Measurements from ENCODE around the gene AOC2. TPM values are rescaled to one million over a fixed set of nuclear protein-coding genes. Genes with fewer than 3 reads are reported as not detected.
A peak's percentile ranks its signal among the peaks of the same experiment; 100 is the strongest.

AOC2 gene
- total and polyA plus RNA-seq, 2 of the 13 experiments (the other 11 are each of a cell fraction or from before 2014, with no cell fraction given): 1.2 to 3.3 TPM

DNA sequence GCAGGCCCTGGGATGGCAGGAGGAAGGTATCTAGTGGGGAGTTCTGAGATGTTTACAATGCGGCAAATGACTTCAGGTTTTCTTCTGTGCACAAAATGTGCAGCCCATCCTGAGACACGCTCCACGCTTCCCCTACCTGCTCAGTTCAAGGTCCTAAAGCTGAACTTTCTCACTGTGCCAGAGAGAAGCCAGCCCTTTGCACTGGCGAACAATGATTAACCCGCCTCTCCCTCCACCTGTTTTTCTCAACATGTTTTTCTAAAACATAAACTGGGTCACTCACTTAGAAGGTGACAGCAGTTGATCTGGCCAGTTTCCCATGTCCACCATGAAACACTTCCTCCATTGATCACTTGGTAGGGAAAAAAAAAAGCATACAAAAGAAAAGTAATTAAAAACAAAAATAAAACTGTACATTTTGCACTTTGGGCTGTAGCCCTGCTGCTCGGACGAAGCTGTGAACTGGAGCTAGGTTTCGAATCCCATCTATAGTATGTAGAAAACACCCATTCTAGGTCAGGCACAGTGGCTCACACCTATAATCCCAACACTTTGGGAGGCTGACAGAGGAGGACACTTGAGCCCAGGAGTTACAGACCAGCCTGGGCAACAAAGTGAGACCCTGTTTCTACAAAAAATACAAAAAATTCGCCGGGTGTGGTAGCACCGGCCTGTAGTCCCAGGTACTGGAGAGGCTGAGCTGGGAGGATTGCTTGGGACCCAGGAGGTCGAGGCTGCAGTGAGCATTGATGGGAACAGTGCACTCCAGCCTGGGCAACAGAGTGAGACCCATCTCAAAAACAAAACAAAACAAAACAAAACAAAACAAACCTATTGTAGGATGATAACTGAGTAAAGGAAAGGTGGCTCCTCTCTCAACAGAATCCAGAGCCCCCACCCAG, 50.2 kb downstream of the AOC2 start (continued):
- TF ChIP-seq DPF2 (CRISPR knock-in tag; IDR thresholded peaks at IDR 0.05; ENCODE audit: borderline replicate concordance, low read depth) (peak; percentile 91; the same call in 1 of the 2 replicates), REXO4 (CRISPR knock-in tag; IDR thresholded peaks at IDR 0.05; ENCODE audit: borderline replicate concordance) (no peak), ZNF337 (CRISPR knock-in tag; IDR thresholded peaks at IDR 0.05; ENCODE audit: borderline replicate concordance, low read depth) (no peak), ETV6 (CRISPR knock-in tag; conservative IDR thresholded peaks at IDR 0.05) (0 out of 2 replicates have a peak, but pooled peaks have one; percentile 42), ZFYVE20 (CRISPR knock-in tag; IDR thresholded peaks at IDR 0.05; ENCODE audit: borderline replicate concordance, low read depth) (no peak), CBX2 (IDR thresholded peaks at IDR 0.05; ENCODE audit: low read depth, low read length) (no peak), CBX2 (CRISPR knock-in tag; IDR thresholded peaks at IDR 0.05; ENCODE audit: low read depth) (no peak), ZNF431 (CRISPR knock-in tag; IDR thresholded peaks at IDR 0.05; ENCODE audit: borderline replicate concordance, low read depth) (peak; percentile 43; the same call in 1 of the 2 replicates), RBM39 (IDR thresholded peaks at IDR 0.05; ENCODE audit: low read depth, low read length, poor library complexity, severe bottlenecking) (no peak), PAX8 (CRISPR knock-in tag; IDR thresholded peaks at IDR 0.05; ENCODE audit: borderline replicate concordance) (no peak), ZNF768 (CRISPR knock-in tag; IDR thresholded peaks at IDR 0.05) (no peak), THYN1 (CRISPR knock-in tag; IDR thresholded peaks at IDR 0.05; ENCODE audit: borderline replicate concordance, low read depth) (peak; percentile 97; the same call in 1 of the 2 replicates)
- TF ChIP-seq, protein P1, sequence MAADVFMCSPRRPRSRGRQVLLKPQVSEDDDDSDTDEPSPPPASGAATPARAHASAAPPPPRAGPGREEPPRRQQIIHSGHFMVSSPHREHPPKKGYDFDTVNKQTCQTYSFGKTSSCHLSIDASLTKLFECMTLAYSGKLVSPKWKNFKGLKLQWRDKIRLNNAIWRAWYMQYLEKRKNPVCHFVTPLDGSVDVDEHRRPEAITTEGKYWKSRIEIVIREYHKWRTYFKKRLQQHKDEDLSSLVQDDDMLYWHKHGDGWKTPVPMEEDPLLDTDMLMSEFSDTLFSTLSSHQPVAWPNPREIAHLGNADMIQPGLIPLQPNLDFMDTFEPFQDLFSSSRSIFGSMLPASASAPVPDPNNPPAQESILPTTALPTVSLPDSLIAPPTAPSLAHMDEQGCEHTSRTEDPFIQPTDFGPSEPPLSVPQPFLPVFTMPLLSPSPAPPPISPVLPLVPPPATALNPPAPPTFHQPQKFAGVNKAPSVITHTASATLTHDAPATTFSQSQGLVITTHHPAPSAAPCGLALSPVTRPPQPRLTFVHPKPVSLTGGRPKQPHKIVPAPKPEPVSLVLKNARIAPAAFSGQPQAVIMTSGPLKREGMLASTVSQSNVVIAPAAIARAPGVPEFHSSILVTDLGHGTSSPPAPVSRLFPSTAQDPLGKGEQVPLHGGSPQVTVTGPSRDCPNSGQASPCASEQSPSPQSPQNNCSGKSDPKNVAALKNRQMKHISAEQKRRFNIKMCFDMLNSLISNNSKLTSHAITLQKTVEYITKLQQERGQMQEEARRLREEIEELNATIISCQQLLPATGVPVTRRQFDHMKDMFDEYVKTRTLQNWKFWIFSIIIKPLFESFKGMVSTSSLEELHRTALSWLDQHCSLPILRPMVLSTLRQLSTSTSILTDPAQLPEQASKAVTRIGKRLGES (CRISPR knock-in tag; IDR thresholded peaks at IDR 0.05; ENCODE audit: borderline replicate concordance): peak; percentile 87; the same call in 1 of the 2 replicates
- TF ChIP-seq, protein P2, sequence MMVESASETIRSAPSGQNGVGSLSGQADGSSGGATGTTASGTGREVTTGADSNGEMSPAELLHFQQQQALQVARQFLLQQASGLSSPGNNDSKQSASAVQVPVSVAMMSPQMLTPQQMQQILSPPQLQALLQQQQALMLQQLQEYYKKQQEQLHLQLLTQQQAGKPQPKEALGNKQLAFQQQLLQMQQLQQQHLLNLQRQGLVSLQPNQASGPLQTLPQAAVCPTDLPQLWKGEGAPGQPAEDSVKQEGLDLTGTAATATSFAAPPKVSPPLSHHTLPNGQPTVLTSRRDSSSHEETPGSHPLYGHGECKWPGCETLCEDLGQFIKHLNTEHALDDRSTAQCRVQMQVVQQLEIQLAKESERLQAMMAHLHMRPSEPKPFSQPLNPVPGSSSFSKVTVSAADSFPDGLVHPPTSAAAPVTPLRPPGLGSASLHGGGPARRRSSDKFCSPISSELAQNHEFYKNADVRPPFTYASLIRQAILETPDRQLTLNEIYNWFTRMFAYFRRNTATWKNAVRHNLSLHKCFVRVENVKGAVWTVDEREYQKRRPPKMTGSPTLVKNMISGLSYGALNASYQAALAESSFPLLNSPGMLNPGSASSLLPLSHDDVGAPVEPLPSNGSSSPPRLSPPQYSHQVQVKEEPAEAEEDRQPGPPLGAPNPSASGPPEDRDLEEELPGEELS (CRISPR knock-in tag; IDR thresholded peaks at IDR 0.05): peak; percentile 97
- TF ChIP-seq, protein P3, sequence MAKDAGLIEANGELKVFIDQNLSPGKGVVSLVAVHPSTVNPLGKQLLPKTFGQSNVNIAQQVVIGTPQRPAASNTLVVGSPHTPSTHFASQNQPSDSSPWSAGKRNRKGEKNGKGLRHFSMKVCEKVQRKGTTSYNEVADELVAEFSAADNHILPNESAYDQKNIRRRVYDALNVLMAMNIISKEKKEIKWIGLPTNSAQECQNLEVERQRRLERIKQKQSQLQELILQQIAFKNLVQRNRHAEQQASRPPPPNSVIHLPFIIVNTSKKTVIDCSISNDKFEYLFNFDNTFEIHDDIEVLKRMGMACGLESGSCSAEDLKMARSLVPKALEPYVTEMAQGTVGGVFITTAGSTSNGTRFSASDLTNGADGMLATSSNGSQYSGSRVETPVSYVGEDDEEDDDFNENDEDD (CRISPR knock-in tag; IDR thresholded peaks at IDR 0.05; ENCODE audit: borderline replicate concordance): peak; percentile 31; the same call in 1 of the 2 replicates
- TF ChIP-seq, protein P4, sequence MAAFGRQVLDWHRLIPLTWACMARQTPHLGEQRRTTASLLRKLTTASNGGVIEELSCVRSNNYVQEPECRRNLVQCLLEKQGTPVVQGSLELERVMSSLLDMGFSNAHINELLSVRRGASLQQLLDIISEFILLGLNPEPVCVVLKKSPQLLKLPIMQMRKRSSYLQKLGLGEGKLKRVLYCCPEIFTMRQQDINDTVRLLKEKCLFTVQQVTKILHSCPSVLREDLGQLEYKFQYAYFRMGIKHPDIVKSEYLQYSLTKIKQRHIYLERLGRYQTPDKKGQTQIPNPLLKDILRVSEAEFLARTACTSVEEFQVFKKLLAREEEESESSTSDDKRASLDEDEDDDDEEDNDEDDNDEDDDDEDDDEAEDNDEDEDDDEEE (CRISPR knock-in tag; IDR thresholded peaks at IDR 0.05): peak; percentile 93
- TF ChIP-seq, protein P5, sequence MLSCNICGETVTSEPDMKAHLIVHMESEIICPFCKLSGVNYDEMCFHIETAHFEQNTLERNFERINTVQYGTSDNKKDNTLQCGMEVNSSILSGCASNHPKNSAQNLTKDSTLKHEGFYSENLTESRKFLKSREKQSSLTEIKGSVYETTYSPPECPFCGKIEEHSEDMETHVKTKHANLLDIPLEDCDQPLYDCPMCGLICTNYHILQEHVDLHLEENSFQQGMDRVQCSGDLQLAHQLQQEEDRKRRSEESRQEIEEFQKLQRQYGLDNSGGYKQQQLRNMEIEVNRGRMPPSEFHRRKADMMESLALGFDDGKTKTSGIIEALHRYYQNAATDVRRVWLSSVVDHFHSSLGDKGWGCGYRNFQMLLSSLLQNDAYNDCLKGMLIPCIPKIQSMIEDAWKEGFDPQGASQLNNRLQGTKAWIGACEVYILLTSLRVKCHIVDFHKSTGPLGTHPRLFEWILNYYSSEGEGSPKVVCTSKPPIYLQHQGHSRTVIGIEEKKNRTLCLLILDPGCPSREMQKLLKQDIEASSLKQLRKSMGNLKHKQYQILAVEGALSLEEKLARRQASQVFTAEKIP (CRISPR knock-in tag; IDR thresholded peaks at IDR 0.05; ENCODE audit: borderline replicate concordance): no peak

Measured in HepG2 (cell line).